C4-2B (cell line): ENCODE data around the gene DBN1.
"Not testable (repeated sequence)": the region's sequence is repeated elsewhere in the genome, so short reads cannot be mapped to it uniquely, and the experiment has no call there.

Experiments used
- H3K27ac ChIP-seq: fragments of 450-650 bp; 2 replicates; pipeline ENCODE4 v1.5.1; 2017
- CTCF ChIP-seq: fragments of 450-650 bp; conservative IDR thresholded peaks from 2 replicates; pipeline ENCODE4 v1.5.1; 2017; ENCODE audit warnings: mild to moderate bottlenecking
- ZFX ChIP-seq: fragments of 450-650 bp; IDR thresholded peaks from 2 replicates; pipeline ENCODE4 v1.6.1; 2017

DBN1 gene

DNA sequence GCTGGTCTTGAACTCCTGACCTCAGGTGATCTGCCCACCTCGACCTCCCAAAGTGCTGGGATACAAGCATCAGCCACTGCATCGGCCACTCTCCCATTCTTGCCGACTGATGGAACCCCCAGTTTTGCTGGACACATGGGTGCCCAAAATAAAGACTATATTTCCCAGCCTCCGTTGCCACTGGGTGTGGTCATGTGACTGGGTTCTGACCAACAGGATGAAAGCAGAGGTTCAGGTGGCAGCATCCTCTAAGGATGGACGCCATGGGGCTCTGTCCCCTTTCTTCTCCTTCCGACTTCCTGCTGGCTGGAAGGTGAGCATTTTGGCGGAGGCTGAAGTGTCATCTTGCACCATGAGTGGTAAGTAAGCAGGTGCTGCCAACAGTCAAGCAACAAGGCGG lies 13.7 kb upstream of the DBN1 start:
- H3K27ac ChIP-seq, result no peak overlapping the region
- no peak for TF ChIP-seq ZFX
- no peak for TF ChIP-seq CTCF

- no peak overlapping the region for H3K27ac ChIP-seq
- TF ChIP-seq CTCF (no peak), ZFX (no peak)
These were observed 12.8 kb upstream of the DBN1 start for GRCh38 chr5:177486256-177486655.

DNA sequence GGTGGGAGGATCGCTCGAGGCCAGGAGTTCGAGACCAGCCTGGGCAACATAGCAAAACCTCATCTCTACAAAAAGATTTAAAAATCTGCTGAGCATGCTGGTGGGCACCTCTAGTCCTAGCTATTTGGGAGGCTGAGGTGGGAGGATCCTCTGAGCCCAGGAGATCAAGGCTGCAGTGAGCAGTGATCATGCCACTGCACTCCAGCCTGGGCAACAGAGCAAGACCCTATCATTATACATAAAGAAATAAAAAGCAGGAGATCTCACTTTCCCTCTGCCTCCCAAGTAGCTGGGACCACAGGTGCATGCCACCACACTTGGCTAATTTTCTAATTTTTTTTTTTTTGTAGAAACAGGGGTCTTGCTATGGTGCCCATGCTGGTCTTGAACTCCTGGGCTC lies 12.3 kb upstream of the DBN1 start:
- not testable (repeated sequence) for H3K27ac ChIP-seq

GRCh38 chr5:177484902-177485549 lies 11.6 kb upstream of the DBN1 start:
- TF ChIP-seq CTCF (no peak), ZFX (no peak)
- no peak overlapping the region for H3K27ac ChIP-seq

DNA sequence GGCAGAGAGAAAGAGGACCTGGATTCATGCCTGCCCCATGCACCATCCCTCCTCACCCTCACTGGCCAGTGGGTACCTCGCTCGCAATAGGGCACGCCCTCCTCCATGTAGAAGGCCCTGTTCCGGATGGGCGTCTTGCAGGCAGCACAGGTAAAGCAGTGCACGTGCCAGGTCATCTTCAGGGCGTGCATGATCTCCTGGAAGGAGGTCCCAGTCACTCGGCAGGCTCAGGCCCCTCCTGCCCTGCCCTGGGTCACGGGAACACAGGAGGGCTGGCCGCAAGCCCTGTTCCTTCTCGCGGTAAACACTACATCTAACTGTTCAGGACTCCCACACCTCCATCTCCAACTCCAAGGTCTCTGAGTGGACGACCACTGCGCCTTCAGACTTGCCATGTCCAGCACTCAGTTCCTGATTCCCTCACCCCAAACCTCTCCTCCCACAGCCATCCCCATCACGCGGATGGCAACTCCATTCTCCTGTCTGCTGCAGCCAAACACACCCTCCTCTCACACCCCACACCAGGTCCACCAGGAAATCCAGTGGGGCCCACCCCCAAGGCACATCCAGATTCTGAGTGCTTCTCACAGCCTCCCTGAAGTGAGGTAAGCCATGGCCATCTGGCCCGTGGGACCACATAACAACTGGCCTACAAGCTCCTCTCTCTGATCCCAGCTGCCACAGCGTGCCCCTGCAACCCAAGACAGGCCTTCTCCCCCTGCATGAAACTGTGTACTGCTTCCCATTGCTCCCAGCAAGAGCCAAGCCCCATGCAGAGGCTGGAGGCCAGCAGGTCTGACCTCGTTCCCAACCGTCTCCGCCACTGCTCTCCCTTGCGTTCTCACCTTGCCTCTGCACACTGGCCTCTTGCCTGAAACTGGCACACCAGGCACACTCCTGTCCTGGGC lies 10.8 kb upstream of the DBN1 start:
- H3K27ac ChIP-seq, result no peak overlapping the region

DNA sequence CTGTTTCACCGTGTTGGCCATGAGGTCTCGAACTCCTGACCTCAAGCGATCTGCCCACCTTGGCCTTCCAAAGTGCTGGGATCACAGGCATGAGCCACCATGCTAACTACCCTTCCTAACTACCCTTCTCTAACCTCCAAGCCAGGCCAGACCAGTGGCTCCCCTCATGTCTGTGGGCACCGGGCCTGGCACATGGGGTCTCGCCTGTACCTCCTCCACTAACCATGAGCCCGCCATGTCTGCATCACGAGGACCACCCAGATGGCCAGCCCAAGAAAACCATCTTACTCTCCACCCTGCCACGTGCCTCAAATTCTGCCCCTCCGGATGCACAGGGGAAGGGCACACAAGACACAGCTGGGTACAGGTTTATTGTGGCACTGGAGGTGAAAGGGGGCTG lies 9.6 kb upstream of the DBN1 start:
- no peak for TF ChIP-seq CTCF
- no peak for TF ChIP-seq ZFX
- no peak overlapping the region for H3K27ac ChIP-seq

More for the DNA sequence above, 10.8 kb upstream of the DBN1 start:
- TF ChIP-seq ZFX, result no peak
- no peak for TF ChIP-seq CTCF

GRCh38 chr5:177482359-177482795 lies 8.9 kb upstream of the DBN1 start:
- H3K27ac ChIP-seq, result no peak overlapping the region
- TF ChIP-seq ZFX (no peak), CTCF (no peak)
